ENCODE measurements around the gene PROM2.
"Not testable (repeated sequence)": the region's sequence is repeated elsewhere in the genome, so short reads cannot be mapped to it uniquely, and the experiment has no call there.

Gene PROM2

GRCh38 chr2:95268211-95269035, 5.8 kb upstream of the PROM2 start:
- no peak for DNase-seq (ENCODE audit: low read depth in 4 of 4, low spot score in 1 of 4)

GRCh38 chr2:95269036-95269680, 5.1 kb upstream of the PROM2 start:
- no peak for DNase-seq (ENCODE audit: low read depth in 4 of 4, low spot score in 1 of 4)

GRCh38 chr2:95269745-95270144, 4.5 kb upstream of the PROM2 start:
- DNase-seq (ENCODE audit: low read depth in 4 of 4, low spot score in 1 of 4): not testable (repeated sequence)

- no peak for DNase-seq (ENCODE audit: low read depth in 4 of 4, low spot score in 1 of 4)
These were observed 3.6 kb upstream of the PROM2 start for GRCh38 chr2:95270541-95271081.

GRCh38 chr2:95271381-95271971, 2.8 kb upstream of the PROM2 start:
- DNase-seq (ENCODE audit: low read depth in 4 of 4, low spot score in 1 of 4): no peak

- no peak for DNase-seq (ENCODE audit: low read depth in 4 of 4, low spot score in 1 of 4)
These were observed 1.9 kb upstream of the PROM2 start for GRCh38 chr2:95272299-95272751.

- DNase-seq (ENCODE audit: low read depth in 4 of 4, low spot score in 1 of 4): no peak
These were observed 1.5 kb upstream of the PROM2 start for GRCh38 chr2:95272781-95273180.

GRCh38 chr2:95273566-95274290, 521 bp upstream of the PROM2 start:
- DNase-seq (ENCODE audit: low read depth in 4 of 4, low spot score in 1 of 4): no peak

- DNase-seq (ENCODE audit: low read depth in 4 of 4, low spot score in 1 of 4): no peak
These were observed 884 bp downstream of the PROM2 start for GRCh38 chr2:95275151-95275515.

- no peak for DNase-seq (ENCODE audit: low read depth in 4 of 4, low spot score in 1 of 4)
These were observed 1.5 kb downstream of the PROM2 start for GRCh38 chr2:95275601-95276243.

GRCh38 chr2:95276244-95276887, 2.1 kb downstream of the PROM2 start:
- DNase-seq (ENCODE audit: low read depth in 4 of 4, low spot score in 1 of 4): no peak

- no peak for DNase-seq (ENCODE audit: low read depth in 4 of 4, low spot score in 1 of 4)
These were observed 2.6 kb downstream of the PROM2 start for GRCh38 chr2:95276888-95277245.

- DNase-seq (ENCODE audit: low read depth in 4 of 4, low spot score in 1 of 4): no peak
These were observed 3.1 kb downstream of the PROM2 start for GRCh38 chr2:95277246-95277906.

- DNase-seq (ENCODE audit: low read depth in 4 of 4, low spot score in 1 of 4): no peak
These were observed 3.8 kb downstream of the PROM2 start for GRCh38 chr2:95278051-95278471.

GRCh38 chr2:95278637-95279225, 4.5 kb downstream of the PROM2 start:
- DNase-seq (ENCODE audit: low read depth in 4 of 4, low spot score in 1 of 4): no peak

- DNase-seq (ENCODE audit: low read depth in 4 of 4, low spot score in 1 of 4): no peak
These were observed 5.3 kb downstream of the PROM2 start for GRCh38 chr2:95279435-95280035.

- DNase-seq (ENCODE audit: low read depth in 4 of 4, low spot score in 1 of 4): no peak
These were observed 6.8 kb downstream of the PROM2 start for GRCh38 chr2:95281071-95281470.

GRCh38 chr2:95281786-95282185, 7.5 kb downstream of the PROM2 start:
- no peak for DNase-seq (ENCODE audit: low read depth in 4 of 4, low spot score in 1 of 4)

GRCh38 chr2:95282458-95282857, 8.2 kb downstream of the PROM2 start:
- no peak for DNase-seq (ENCODE audit: low read depth in 4 of 4, low spot score in 1 of 4)
